OCI-M1 (cell line): ENCODE measurements around the gene OGA.
"Not testable (repeated sequence)": the region's sequence is repeated elsewhere in the genome, so short reads cannot be mapped to it uniquely, and the experiment has no call there.

Experiments used
- DNase-seq: peaks from one replicate; lab custom pipeline; 2025; lab: John Stamatoyannopoulos, UW

Gene OGA

DNA sequence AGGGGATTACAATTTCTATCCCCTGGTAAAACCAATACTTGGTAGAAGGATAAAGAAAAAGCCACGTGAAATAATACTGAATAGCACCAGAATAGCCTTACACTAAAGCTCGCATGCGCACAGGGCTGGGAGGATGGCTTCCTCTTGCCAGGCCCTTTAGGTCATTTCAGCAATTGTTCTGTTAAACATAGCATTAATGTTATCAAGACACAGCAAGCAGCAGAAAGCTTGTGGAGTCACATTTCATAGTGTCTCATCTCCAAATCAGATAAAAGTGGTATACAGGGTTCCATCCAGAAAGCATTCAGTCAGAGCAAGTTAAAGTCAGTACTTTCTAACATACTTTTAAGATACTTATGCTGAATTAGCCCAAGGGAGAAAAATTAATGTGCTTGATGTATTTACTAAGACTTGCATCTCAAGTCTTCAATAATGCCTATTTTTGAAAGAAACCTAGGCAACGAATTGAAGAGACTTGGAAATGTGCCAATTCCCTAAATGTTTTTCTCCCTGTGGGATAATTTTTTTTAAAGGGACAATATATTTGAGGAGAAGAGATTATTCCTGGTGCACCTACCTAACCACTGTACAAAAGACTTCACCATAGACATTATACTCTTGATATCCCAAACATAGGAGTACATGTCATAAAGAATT lies 20.7 kb downstream of the OGA start:
- DNase-seq, result peak; percentile 90

DNA sequence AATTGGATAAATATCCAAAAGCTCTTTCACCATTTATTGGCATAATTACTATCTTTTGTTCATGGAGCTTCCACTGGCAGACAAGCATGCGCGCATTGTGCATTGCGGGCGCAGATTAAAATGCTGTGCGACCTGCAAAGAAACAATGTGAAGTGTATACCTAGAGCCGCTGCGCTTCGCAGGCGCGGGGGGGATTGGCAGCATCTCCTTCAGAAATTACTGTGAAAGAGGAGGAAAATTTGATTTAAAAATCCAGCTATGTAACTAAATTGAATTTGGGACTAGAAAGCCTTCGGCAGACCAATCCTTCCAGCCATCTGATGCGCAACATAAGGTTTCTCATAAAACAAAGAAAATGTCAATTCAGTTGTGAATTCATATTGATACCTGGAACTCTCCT lies 24.7 kb downstream of the OGA start:
- DNase-seq, result no peak

DNA sequence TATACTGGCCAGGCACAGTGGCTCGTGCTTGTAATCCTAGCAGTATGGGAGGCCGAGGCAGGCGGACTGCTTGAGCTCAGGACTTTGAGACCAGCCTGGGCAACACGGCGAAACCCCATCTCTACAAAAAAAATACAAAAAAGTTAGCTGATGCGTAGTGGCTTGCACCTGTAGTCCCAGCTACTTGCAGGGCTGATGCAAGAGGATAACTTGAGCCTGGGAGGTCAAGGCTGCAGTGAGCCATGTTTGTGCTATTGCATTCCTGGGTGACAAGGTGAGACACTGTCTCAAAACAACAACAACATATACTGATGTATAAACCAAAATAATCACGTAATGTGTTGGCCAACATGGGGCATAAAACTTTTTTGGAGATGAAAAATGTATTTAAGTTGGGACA lies 28.6 kb downstream of the OGA start:
- DNase-seq, result no peak

GRCh38 chr10:101789231-101789630 lies 29.0 kb downstream of the OGA start:
- not testable (repeated sequence) for DNase-seq

DNA sequence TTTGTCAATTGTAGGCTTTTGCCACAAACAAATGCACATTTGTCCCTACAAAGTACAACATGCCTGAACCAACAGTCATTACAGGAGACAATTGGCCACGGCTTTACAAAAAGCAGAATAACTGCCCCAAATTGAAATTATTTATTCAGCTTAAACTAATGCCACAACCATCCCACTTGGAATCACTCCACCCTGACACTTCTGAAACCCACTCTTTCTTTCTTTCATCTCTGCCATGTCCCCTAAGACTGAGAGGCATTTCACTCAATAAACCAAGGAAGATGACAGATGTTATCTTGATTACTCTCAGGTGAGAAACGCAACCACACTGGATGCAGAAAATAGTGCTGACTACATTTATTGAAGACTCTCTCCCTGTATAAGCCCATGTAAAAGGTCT lies 32.4 kb downstream of the OGA start:
- DNase-seq, result no peak

DNA sequence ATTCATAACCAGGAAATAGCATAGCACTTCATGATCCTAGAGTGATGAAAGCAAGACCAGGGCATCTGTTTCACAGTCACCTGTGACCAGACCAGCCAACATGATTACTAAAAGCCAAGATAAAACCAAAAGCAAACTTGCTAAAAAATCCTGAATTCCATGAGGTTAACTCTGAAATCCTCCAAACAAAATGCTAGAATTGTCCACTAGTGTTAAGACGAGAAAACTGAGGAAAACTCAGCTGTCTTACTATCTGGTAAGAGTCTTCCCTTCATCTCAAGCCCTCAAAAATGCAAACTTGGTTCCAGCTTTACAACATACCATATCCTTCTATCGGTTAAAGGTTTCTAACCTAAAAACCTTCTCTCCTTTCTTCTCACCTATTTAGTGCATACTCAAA lies 33.7 kb downstream of the OGA start:
- DNase-seq, result peak; percentile 37

DNA sequence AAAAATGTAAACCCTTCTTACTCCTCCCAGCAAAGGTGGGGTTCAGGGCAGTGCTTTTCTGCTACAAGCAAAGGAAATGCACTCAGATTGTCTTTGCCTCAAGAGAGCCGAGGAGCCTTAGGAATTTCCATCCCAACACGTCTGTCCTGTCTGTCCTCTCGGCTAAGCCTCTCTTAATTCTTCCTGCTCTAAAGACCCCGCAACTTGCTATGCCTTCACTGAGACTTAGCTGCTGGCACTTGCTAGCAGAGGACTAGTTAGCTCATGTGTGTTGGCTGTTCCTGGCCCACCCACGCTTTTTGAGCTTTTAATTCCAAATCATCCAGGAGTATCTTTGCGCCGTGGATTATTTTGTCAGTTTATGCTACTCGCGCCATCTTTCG lies 34.5 kb downstream of the OGA start:
- DNase-seq, result peak; percentile 67

DNA sequence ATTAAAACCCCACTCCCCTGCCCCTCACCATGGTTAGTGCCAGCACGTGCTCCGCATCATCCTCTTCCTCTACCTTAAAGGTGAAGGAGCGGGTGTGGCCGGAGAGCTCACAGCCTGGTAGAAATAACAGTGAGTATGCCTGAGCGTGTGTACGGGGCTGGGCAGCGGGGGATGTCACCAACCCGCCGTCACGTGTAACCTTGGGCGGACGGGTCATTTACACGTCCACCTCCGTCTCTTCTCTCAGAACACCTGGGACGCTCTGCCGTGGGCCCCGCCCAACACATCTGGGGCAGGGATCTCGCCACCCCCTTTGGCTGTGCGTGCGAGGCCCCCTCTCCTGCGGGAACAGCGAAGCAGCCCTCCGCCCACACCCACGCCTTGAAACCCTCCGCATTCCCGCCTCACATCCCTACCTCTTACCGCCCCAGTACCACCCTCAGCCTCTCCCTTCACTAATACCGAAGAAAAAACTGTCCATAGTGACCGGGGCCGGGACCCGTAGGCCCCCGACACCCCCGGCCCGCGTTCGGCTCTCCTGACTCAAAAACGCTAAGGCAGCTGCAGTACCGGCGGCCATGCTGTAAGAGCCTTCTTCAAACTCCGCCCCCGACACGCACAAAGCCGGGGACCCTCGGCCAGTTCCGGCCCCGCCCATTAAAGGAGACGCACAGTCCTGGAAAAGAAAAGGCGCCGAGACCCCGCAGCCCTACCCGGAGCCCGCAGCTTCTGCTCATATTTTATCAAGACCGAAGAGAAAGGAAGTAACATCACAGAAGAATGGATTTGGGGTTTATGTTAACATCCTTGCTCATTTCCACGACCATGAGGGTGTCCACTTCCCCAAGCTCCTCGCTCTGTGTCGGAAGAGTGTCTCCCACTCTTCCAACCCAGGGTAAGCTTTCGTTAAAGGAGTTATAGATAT lies 35.2 kb downstream of the OGA start, which contains the start of gene NPM3:
Gene NPM3 (minus strand): TSS at position 636 of the 925 bp plus-strand sequence. CDS start 56 bp downstream, at position 580.
- peak; percentile 95 for DNase-seq

- no peak for DNase-seq
These were observed 36.0 kb downstream of the OGA start for GRCh38 chr10:101781984-101782810.

- DNase-seq, result no peak
These were observed 36.6 kb downstream of the OGA start for GRCh38 chr10:101781655-101781983.

GRCh38 chr10:101780818-101781654 lies 37.2 kb downstream of the OGA start:
- peak; percentile 88 for DNase-seq

DNA sequence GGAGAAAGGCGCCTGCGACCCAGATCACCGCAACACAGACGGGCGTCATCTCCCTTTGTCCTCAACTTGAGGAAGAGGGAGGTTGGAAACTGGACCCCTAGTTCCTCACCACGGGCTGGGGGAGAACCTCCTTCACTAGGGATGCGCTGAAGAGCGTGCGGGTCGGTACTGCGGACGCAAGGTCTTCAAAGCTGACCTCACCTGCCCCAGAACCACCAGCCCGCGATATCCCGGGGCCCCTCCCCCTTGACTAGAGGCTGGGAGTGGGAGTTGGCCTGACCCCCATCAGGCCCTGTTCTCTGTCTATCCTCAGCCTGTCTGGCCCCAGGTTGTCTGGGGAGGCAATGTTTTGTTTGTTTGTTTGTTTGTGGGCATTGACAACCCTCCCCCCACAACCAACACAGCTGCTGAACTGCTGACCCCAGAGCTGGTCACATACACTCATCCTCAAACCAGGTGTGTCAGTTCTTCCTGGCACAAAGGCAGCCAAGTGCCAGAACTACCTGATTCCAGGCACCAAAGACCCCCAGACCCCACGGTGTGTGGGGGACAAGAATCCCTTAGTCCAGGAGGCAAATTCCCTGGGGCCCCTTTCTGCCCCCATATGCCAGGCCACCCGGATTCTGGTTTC lies 37.9 kb downstream of the OGA start:
- DNase-seq, result no peak

DNA sequence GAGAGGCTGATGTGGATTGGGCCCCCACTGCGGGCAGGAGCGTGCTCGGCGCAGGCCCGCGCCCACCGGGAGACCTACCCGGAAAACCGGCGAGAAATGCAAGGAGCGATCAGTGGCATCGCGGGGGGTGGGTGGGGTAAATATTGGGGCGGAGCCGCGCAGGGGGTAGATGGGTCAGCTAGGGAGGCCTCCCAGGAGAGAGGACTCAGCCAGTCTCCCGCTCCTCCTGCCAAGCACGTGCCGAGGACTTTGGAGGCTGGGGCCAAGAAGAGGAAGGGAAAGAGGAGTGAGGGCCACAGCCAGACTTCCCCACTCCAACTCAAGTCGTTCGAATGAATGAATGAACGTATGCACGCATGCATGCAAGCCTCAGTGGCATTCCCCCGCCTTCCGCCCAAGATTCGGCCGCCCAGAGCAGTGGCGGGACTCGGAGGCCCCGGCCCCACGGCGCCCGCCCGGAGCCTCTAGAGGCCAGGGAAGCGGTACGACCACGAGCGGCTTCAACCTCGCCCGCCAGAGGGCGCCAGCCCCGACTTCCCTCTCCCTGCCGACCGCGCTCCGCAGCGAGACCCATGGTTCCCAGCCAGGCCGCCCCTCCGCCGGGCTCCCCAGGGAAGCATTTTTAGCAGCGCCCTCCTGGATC lies 38.6 kb downstream of the OGA start:
- DNase-seq, result peak; percentile 91

DNA sequence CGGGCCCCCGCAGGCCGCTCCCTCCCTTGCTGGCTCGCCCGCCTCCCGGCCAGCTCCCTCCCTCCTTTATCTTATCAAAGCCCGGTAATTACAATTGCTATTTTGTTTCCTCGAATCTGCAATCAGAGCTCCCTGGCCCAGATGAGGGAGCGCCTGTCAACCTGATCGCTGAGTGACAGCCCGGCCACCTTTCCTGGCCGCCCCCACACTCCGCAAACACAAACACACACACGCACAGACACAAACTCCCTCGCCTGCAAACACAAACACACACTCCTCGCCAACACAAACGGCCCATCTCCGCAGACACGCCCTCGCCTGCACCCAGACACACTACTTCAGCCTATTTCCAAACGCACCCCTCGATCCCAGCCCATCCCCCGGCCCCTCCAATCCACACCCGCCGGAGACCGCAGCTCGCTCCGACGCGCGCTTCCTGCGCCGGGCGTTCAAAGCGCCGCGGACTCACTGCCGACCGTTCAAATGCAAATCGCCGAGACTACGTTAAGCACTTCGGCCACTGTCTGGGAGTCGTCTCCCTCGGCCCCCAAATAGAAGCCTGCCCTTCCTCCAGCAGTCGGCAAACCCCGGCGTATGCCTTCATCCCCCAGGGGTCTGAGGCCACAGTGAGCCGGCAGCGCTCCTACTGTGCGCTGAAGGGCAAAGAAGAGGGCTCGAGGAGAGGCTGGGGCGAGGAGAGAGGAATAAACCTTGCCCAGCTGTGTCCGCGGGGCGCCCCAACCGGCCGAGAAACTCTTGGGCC lies 39.3 kb downstream of the OGA start:
- DNase-seq, result no peak

- no peak for DNase-seq
These were observed 40.0 kb downstream of the OGA start for GRCh38 chr10:101778151-101778780.

GRCh38 chr10:101777619-101778145 lies 40.6 kb downstream of the OGA start:
- DNase-seq, result no peak

- no peak for DNase-seq
These were observed 42.0 kb downstream of the OGA start for GRCh38 chr10:101776161-101776817.
